ENCODE results near the gene CDKN2B-AS1.

Gene CDKN2B-AS1

GRCh38 chr9:22044583-22044982 is 50.0 kb downstream of the CDKN2B-AS1 start:
- Histone ChIP-seq H3K4me3 (ENCODE audit: low read depth, low read length) (no peak overlapping the region), H3K79me1 (ENCODE audit: low read length) (peaks cover 5% of the 10 kb centered on the region), H3K14ac (ENCODE audit: low read length) (no peak overlapping the region), H3K18ac (ENCODE audit: low read length) (no peak overlapping the region), H3K9ac (ENCODE audit: low read length) (no peak overlapping the region), H3K27me3 (ENCODE audit: insufficient read depth, low read length) (no peaks in the 10 kb centered on the region), H3K23ac (ENCODE audit: low read length) (no peak overlapping the region), H3K27ac (ENCODE audit: low read depth, low read length) (no peak overlapping the region), H4K8ac (ENCODE audit: low read depth, low read length) (no peak overlapping the region), H3K4me1 (ENCODE audit: control insufficient read depth in 1 of 2, insufficient read depth in 2 of 2, low read length in 2 of 2) (peaks cover 3 to 11% of the 10 kb centered on the region in 2 experiments), H2AFZ (ENCODE audit: insufficient read depth, low read length, poor library complexity) (no peak overlapping the region), H2BK5ac (ENCODE audit: low read depth, low read length, poor library complexity) (no peak overlapping the region), H3K4ac (ENCODE audit: low read depth, low read length) (no peak overlapping the region), H3K9me3 (ENCODE audit: insufficient read depth, low read depth, low read length) (no peaks in the 10 kb centered on the region), H2AK5ac (ENCODE audit: low read length) (no peak overlapping the region), H3K36me3 (ENCODE audit: control insufficient read depth in 1 of 2, insufficient read depth in 2 of 2, low read length in 2 of 2) (no peaks in the 10 kb centered on the region), H4K12ac (ENCODE audit: low read depth, low read length) (no peak overlapping the region), H2BK12ac (ENCODE audit: low read length) (no peak overlapping the region), H4K91ac (ENCODE audit: low read depth, low read length) (no peak overlapping the region), H3K79me2 (ENCODE audit: control insufficient read depth, insufficient read depth, low read length, poor library complexity) (no peaks in the 10 kb centered on the region), H3K4me2 (ENCODE audit: low read length) (no peak overlapping the region), H2BK120ac (ENCODE audit: insufficient read depth, low read length, poor library complexity) (no peak overlapping the region)
- no peak for DNase-seq

DNA sequence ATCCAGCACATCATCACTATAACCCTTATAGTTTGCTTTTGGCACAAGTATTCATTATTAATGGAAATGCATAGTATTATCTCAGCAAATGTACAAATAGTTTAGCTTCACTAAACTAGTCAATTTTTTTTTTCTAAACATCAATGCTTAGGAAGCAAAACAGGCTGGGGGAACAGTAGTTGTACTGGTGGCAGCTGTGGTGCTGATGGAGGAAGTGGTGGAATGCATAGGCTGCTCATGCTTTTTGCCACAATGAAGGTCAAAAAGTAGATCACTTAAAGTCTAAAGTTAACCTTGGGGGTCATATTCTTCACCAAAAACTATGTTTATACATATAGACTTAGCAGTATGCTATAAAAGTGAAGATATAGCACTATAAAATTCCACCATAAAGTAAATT is 50.8 kb downstream of the CDKN2B-AS1 start:
- no peak overlapping the region for H2AFZ ChIP-seq (ENCODE audit: insufficient read depth, low read length, poor library complexity)
- no peak for DNase-seq

DNA sequence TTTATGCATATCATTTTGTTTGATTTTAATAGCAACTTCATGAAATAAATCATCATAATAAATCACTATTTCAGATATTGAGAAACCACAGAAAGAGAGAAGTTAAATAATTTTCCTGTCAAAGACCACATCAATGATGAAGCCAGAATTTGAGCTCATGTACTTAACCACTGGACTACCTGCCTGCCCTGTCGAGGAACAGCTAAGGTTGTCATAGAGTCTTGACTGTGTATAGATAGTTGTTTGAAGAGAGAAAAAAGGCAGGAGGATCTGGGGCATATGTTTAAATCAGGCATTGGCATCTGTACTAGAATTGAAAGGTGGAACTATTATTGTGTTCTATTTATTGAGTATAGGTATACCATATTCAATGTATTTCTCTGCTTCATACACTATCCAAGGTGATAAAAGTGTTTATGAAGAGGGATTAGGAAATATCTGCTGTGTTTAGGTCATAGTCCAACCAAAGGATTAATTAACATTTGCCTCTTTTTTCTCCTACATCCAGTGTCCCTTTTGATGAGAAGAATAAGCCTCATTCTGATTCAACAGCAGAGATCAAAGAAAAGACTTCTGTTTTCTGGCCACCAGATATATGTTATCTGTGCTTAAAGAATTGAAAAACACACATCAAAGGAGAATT is 51.8 kb downstream of the CDKN2B-AS1 start:
- Histone ChIP-seq H3K9ac (ENCODE audit: low read length) (no peak overlapping the region), H3K23ac (ENCODE audit: low read length) (no peak overlapping the region)

More for the DNA sequence above, 50.8 kb downstream of the CDKN2B-AS1 start:
- Histone ChIP-seq H3K14ac (ENCODE audit: low read length) (no peak overlapping the region), H3K9ac (ENCODE audit: low read length) (no peak overlapping the region), H3K36me3 (ENCODE audit: control insufficient read depth in 1 of 2, insufficient read depth in 2 of 2, low read length in 2 of 2) (no peaks in the 10 kb centered on the region), H4K8ac (ENCODE audit: low read depth, low read length) (no peak overlapping the region), H3K4me3 (ENCODE audit: low read depth, low read length) (no peak overlapping the region), H3K4me2 (ENCODE audit: low read length) (no peak overlapping the region), H3K79me2 (ENCODE audit: control insufficient read depth, insufficient read depth, low read length, poor library complexity) (no peaks in the 10 kb centered on the region), H3K4ac (ENCODE audit: low read depth, low read length) (no peak overlapping the region), H3K18ac (ENCODE audit: low read length) (no peak overlapping the region), H4K12ac (ENCODE audit: low read depth, low read length) (no peak overlapping the region), H3K23ac (ENCODE audit: low read length) (no peak overlapping the region), H3K9me3 (ENCODE audit: insufficient read depth, low read depth, low read length) (no peaks in the 10 kb centered on the region), H2BK120ac (ENCODE audit: insufficient read depth, low read length, poor library complexity) (no peak overlapping the region), H3K4me1 (ENCODE audit: control insufficient read depth in 1 of 2, insufficient read depth in 2 of 2, low read length in 2 of 2) (peaks cover 3 to 8% of the 10 kb centered on the region in 2 experiments), H3K79me1 (ENCODE audit: low read length) (peaks cover 3% of the 10 kb centered on the region), H2BK5ac (ENCODE audit: low read depth, low read length, poor library complexity) (no peak overlapping the region), H2AK5ac (ENCODE audit: low read length) (no peak overlapping the region), H4K91ac (ENCODE audit: low read depth, low read length) (no peak overlapping the region), H3K27me3 (ENCODE audit: insufficient read depth, low read length) (no peaks in the 10 kb centered on the region), H2BK12ac (ENCODE audit: low read length) (no peak overlapping the region), H3K27ac (ENCODE audit: low read depth, low read length) (no peak overlapping the region)

GRCh38 chr9:22047596-22047995 is 53.0 kb downstream of the CDKN2B-AS1 start:
- H3K23ac ChIP-seq (ENCODE audit: low read length), result no peak overlapping the region
- WGBS (ENCODE audit: extremely low coverage, insufficient coverage, insufficient read length), result no CpG with 5 or more reads among the region's 2 CpGs

More for the DNA sequence above, 51.8 kb downstream of the CDKN2B-AS1 start:
- no peak overlapping the region for H2AK5ac ChIP-seq (ENCODE audit: low read length)
- no peak overlapping the region for H3K4ac ChIP-seq (ENCODE audit: low read depth, low read length)
- H3K4me3 ChIP-seq (ENCODE audit: low read depth, low read length), result no peak overlapping the region
- H3K9me3 ChIP-seq (ENCODE audit: insufficient read depth, low read depth, low read length), result no peaks in the 10 kb centered on the region
- no peak overlapping the region for H3K27ac ChIP-seq (ENCODE audit: low read depth, low read length)
- H4K8ac ChIP-seq (ENCODE audit: low read depth, low read length), result no peak overlapping the region
- no peak overlapping the region for H4K91ac ChIP-seq (ENCODE audit: low read depth, low read length)
- H3K36me3 ChIP-seq (ENCODE audit: control insufficient read depth in 1 of 2, insufficient read depth in 2 of 2, low read length in 2 of 2), result no peaks in the 10 kb centered on the region
- no peak overlapping the region for H3K14ac ChIP-seq (ENCODE audit: low read length)
- no CpG with 5 or more reads among the region's 1 CpG for WGBS (ENCODE audit: extremely low coverage, insufficient coverage, insufficient read length)
- H3K4me1 ChIP-seq (ENCODE audit: control insufficient read depth in 1 of 2, insufficient read depth in 2 of 2, low read length in 2 of 2), result peaks cover 3 to 4% of the 10 kb centered on the region in 2 experiments
- DNase-seq, result no peak
- no peak overlapping the region for H2AFZ ChIP-seq (ENCODE audit: insufficient read depth, low read length, poor library complexity)
- H3K27me3 ChIP-seq (ENCODE audit: insufficient read depth, low read length), result no peaks in the 10 kb centered on the region
- no peaks in the 10 kb centered on the region for H3K79me2 ChIP-seq (ENCODE audit: control insufficient read depth, insufficient read depth, low read length, poor library complexity)
- H3K4me2 ChIP-seq (ENCODE audit: low read length), result no peak overlapping the region
- peaks cover 4% of the 10 kb centered on the region for H3K79me1 ChIP-seq (ENCODE audit: low read length)
- H2BK12ac ChIP-seq (ENCODE audit: low read length), result no peak overlapping the region
- H3K18ac ChIP-seq (ENCODE audit: low read length), result no peak overlapping the region
- no peak overlapping the region for H2BK5ac ChIP-seq (ENCODE audit: low read depth, low read length, poor library complexity)
- no peak overlapping the region for H2BK120ac ChIP-seq (ENCODE audit: insufficient read depth, low read length, poor library complexity)
- no peak overlapping the region for H4K12ac ChIP-seq (ENCODE audit: low read depth, low read length)

More at GRCh38 chr9:22047596-22047995, 53.0 kb downstream of the CDKN2B-AS1 start:
- Histone ChIP-seq H2AFZ (ENCODE audit: insufficient read depth, low read length, poor library complexity) (no peak overlapping the region), H2BK12ac (ENCODE audit: low read length) (no peak overlapping the region), H3K4me2 (ENCODE audit: low read length) (no peak overlapping the region), H4K91ac (ENCODE audit: low read depth, low read length) (no peak overlapping the region), H3K4me1 (ENCODE audit: control insufficient read depth in 1 of 2, insufficient read depth in 2 of 2, low read length in 2 of 2) (peaks cover 2 to 4% of the 10 kb centered on the region in 2 experiments), H2BK120ac (ENCODE audit: insufficient read depth, low read length, poor library complexity) (no peak overlapping the region), H3K36me3 (ENCODE audit: control insufficient read depth in 1 of 2, insufficient read depth in 2 of 2, low read length in 2 of 2) (no peaks in the 10 kb centered on the region), H3K27ac (ENCODE audit: low read depth, low read length) (no peak overlapping the region), H2AK5ac (ENCODE audit: low read length) (no peak overlapping the region), H3K79me1 (ENCODE audit: low read length) (peaks cover 5% of the 10 kb centered on the region), H3K18ac (ENCODE audit: low read length) (no peak overlapping the region), H3K27me3 (ENCODE audit: insufficient read depth, low read length) (no peaks in the 10 kb centered on the region), H3K79me2 (ENCODE audit: control insufficient read depth, insufficient read depth, low read length, poor library complexity) (no peaks in the 10 kb centered on the region), H3K14ac (ENCODE audit: low read length) (no peak overlapping the region), H4K12ac (ENCODE audit: low read depth, low read length) (no peak overlapping the region), H3K4ac (ENCODE audit: low read depth, low read length) (no peak overlapping the region), H2BK5ac (ENCODE audit: low read depth, low read length, poor library complexity) (no peak overlapping the region), H3K4me3 (ENCODE audit: low read depth, low read length) (no peak overlapping the region), H4K8ac (ENCODE audit: low read depth, low read length) (no peak overlapping the region), H3K9ac (ENCODE audit: low read length) (no peak overlapping the region), H3K9me3 (ENCODE audit: insufficient read depth, low read depth, low read length) (no peaks in the 10 kb centered on the region)
- no peak for DNase-seq

All from trophoblast cell (in vitro differentiated cells and primary cell).